ENCODE results near the gene MDGA2.
"Not testable (repeated sequence)": the region's sequence is repeated elsewhere in the genome, so short reads cannot be mapped to it uniquely, and the experiment has no call there.

The MDGA2 gene

DNA sequence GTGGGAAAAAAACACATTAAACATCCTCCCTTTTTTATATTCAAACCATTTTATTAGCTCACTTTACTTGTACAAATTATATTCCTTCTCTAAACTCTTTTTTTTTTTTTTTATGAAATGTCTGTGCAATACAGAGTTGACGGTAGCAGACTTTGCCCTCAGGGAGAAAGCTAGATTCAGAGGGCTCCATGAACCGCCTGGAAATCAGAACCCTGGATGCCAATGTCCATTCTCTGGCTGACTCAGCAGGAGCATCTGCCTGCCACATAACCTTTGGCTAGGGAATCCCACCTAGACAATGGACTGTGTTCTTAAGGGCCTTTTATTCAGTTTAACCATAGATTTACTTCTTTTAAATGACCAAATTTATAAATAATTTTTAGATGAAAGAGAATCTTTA lies 467.0 kb downstream of the MDGA2 start:
- no peaks in the 10 kb centered on the region for H3K9me3 ChIP-seq (ENCODE audit: control insufficient read depth, insufficient read depth, low read length)
- H3K27ac ChIP-seq (ENCODE audit: low read depth, low read length): no peak overlapping the region
- no peak overlapping the region for H3K4me3 ChIP-seq (ENCODE audit: low read depth, low read length)

DNA sequence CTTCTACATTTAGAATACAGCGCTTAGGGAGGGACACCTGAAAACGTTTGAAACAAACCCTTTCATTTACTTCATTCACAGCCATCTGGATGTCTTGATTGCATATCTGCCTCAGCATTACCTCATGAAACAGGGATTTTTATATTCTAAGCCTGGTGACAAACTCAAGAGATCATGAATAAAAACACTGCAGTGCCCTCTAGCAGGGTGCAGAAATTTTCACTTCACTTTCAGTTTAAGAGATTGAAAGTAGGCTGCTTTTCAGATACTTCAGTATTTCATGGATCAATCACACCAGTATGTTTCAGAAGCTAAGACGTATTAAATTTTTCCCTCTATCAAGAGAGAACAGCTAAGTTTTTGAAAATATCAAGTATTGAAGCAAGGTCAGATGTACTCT lies 467.8 kb downstream of the MDGA2 start:
- no peak overlapping the region for H3K27ac ChIP-seq (ENCODE audit: low read depth, low read length)

More for the DNA sequence above, 467.0 kb downstream of the MDGA2 start:
- Histone ChIP-seq H3K9ac (ENCODE audit: low read depth, low read length) (no peak overlapping the region), H3K4me1 (ENCODE audit: control insufficient read depth, insufficient read depth, low read length) (0 out of 2 replicates have a peak, but pooled peaks cover 9% of the 10 kb centered on the region), H3K27me3 (ENCODE audit: control insufficient read depth, insufficient read depth, low read length) (no peaks in the 10 kb centered on the region), H3K36me3 (ENCODE audit: control insufficient read depth, insufficient read depth, low read length) (no peaks in the 10 kb centered on the region)

GRCh38 chr14:47200740-47201139 lies 474.7 kb downstream of the MDGA2 start:
- H3K4me1 ChIP-seq (ENCODE audit: control insufficient read depth, insufficient read depth, low read length): peaks cover 7% of the 10 kb centered on the region

More for the DNA sequence above, 467.8 kb downstream of the MDGA2 start:
- Histone ChIP-seq H3K4me3 (ENCODE audit: low read depth, low read length) (no peak overlapping the region), H3K9me3 (ENCODE audit: control insufficient read depth, insufficient read depth, low read length) (no peaks in the 10 kb centered on the region), H3K27me3 (ENCODE audit: control insufficient read depth, insufficient read depth, low read length) (no peaks in the 10 kb centered on the region), H3K4me1 (ENCODE audit: control insufficient read depth, insufficient read depth, low read length) (0 out of 2 replicates have a peak, but pooled peaks cover 9% of the 10 kb centered on the region), H3K9ac (ENCODE audit: low read depth, low read length) (no peak overlapping the region), H3K36me3 (ENCODE audit: control insufficient read depth, insufficient read depth, low read length) (no peaks in the 10 kb centered on the region)

GRCh38 chr14:47195582-47195981 lies 479.8 kb downstream of the MDGA2 start:
- H3K9ac ChIP-seq (ENCODE audit: low read depth, low read length): no peak overlapping the region
- no peaks in the 10 kb centered on the region for H3K27me3 ChIP-seq (ENCODE audit: control insufficient read depth, insufficient read depth, low read length)
- H3K27ac ChIP-seq (ENCODE audit: low read depth, low read length): no peak overlapping the region
- H3K36me3 ChIP-seq (ENCODE audit: control insufficient read depth, insufficient read depth, low read length): no peaks in the 10 kb centered on the region
- peaks cover 2% of the 10 kb centered on the region; the same call in 1 of the 2 replicates for H3K4me1 ChIP-seq (ENCODE audit: control insufficient read depth, insufficient read depth, low read length)
- no peak overlapping the region for H3K4me3 ChIP-seq (ENCODE audit: low read depth, low read length)
- H3K9me3 ChIP-seq (ENCODE audit: control insufficient read depth, insufficient read depth, low read length): no peaks in the 10 kb centered on the region

More at GRCh38 chr14:47200740-47201139, 474.7 kb downstream of the MDGA2 start:
- Histone ChIP-seq H3K9me3 (ENCODE audit: control insufficient read depth, insufficient read depth, low read length) (no peaks in the 10 kb centered on the region), H3K36me3 (ENCODE audit: control insufficient read depth, insufficient read depth, low read length) (no peaks in the 10 kb centered on the region), H3K27ac (ENCODE audit: low read depth, low read length) (no peak overlapping the region), H3K9ac (ENCODE audit: low read depth, low read length) (no peak overlapping the region), H3K27me3 (ENCODE audit: control insufficient read depth, insufficient read depth, low read length) (no peaks in the 10 kb centered on the region), H3K4me3 (ENCODE audit: low read depth, low read length) (no peak overlapping the region)

DNA sequence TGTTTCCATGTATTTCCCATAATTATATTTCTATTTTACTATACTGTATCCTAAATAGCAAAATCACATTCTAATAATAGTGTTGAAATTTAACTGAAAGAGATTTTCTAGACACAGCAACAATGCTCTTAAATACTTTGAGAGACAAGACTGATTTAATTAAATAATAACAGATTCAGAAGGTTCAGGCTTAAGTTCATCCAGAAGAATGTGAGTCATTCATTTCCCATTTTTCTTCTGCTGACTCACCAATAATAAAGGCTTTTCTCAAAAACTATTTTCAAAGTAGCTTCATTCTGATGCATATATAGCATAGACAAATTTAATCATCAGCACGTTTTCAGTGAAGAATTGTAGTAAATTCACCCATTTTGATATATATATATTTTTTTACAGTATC lies 481.4 kb downstream of the MDGA2 start:
- H3K27me3 ChIP-seq (ENCODE audit: control insufficient read depth, insufficient read depth, low read length): no peaks in the 10 kb centered on the region
- H3K36me3 ChIP-seq (ENCODE audit: control insufficient read depth, insufficient read depth, low read length): no peaks in the 10 kb centered on the region
- no peak overlapping the region for H3K27ac ChIP-seq (ENCODE audit: low read depth, low read length)
- H3K9me3 ChIP-seq (ENCODE audit: control insufficient read depth, insufficient read depth, low read length): no peaks in the 10 kb centered on the region
- H3K9ac ChIP-seq (ENCODE audit: low read depth, low read length): no peak overlapping the region
- H3K4me3 ChIP-seq (ENCODE audit: low read depth, low read length): no peak overlapping the region
- H3K4me1 ChIP-seq (ENCODE audit: control insufficient read depth, insufficient read depth, low read length): peaks cover 2% of the 10 kb centered on the region; the same call in 1 of the 2 replicates

GRCh38 chr14:47192203-47192602 lies 483.2 kb downstream of the MDGA2 start:
- H3K27ac ChIP-seq (ENCODE audit: low read depth, low read length); H3K27me3 ChIP-seq (ENCODE audit: control insufficient read depth, insufficient read depth, low read length); H3K9ac ChIP-seq (ENCODE audit: low read depth, low read length); H3K4me1 ChIP-seq (ENCODE audit: control insufficient read depth, insufficient read depth, low read length); H3K4me3 ChIP-seq (ENCODE audit: low read depth, low read length); H3K36me3 ChIP-seq (ENCODE audit: control insufficient read depth, insufficient read depth, low read length); H3K9me3 ChIP-seq (ENCODE audit: control insufficient read depth, insufficient read depth, low read length): not testable (repeated sequence)

GRCh38 chr14:47191700-47192099 lies 483.7 kb downstream of the MDGA2 start:
- Histone ChIP-seq H3K9ac (ENCODE audit: low read depth, low read length) (no peak overlapping the region), H3K27ac (ENCODE audit: low read depth, low read length) (no peak overlapping the region), H3K36me3 (ENCODE audit: control insufficient read depth, insufficient read depth, low read length) (no peaks in the 10 kb centered on the region), H3K27me3 (ENCODE audit: control insufficient read depth, insufficient read depth, low read length) (no peaks in the 10 kb centered on the region), H3K4me3 (ENCODE audit: low read depth, low read length) (no peak overlapping the region), H3K9me3 (ENCODE audit: control insufficient read depth, insufficient read depth, low read length) (no peaks in the 10 kb centered on the region), H3K4me1 (ENCODE audit: control insufficient read depth, insufficient read depth, low read length) (peaks cover 2% of the 10 kb centered on the region; the same call in 1 of the 2 replicates)

GRCh38 chr14:47189911-47190484 lies 485.4 kb downstream of the MDGA2 start:
- no peak overlapping the region for H3K9ac ChIP-seq (ENCODE audit: low read depth, low read length)
- no peaks in the 10 kb centered on the region for H3K27me3 ChIP-seq (ENCODE audit: control insufficient read depth, insufficient read depth, low read length)
- H3K4me3 ChIP-seq (ENCODE audit: low read depth, low read length): no peak overlapping the region
- no peaks in the 10 kb centered on the region for H3K36me3 ChIP-seq (ENCODE audit: control insufficient read depth, insufficient read depth, low read length)
- no peaks in the 10 kb centered on the region for H3K9me3 ChIP-seq (ENCODE audit: control insufficient read depth, insufficient read depth, low read length)
- peaks cover 7% of the 10 kb centered on the region; the same call in 1 of the 2 replicates for H3K4me1 ChIP-seq (ENCODE audit: control insufficient read depth, insufficient read depth, low read length)
- H3K27ac ChIP-seq (ENCODE audit: low read depth, low read length): no peak overlapping the region

- Histone ChIP-seq H3K27me3 (ENCODE audit: control insufficient read depth, insufficient read depth, low read length) (no peaks in the 10 kb centered on the region), H3K4me1 (ENCODE audit: control insufficient read depth, insufficient read depth, low read length) (peaks cover 5% of the 10 kb centered on the region; the same call in 1 of the 2 replicates), H3K9ac (ENCODE audit: low read depth, low read length) (no peak overlapping the region), H3K9me3 (ENCODE audit: control insufficient read depth, insufficient read depth, low read length) (no peaks in the 10 kb centered on the region), H3K27ac (ENCODE audit: low read depth, low read length) (no peak overlapping the region), H3K4me3 (ENCODE audit: low read depth, low read length) (no peak overlapping the region), H3K36me3 (ENCODE audit: control insufficient read depth, insufficient read depth, low read length) (no peaks in the 10 kb centered on the region)
Measured at GRCh38 chr14:47186486-47186885, 488.9 kb downstream of the MDGA2 start.

GRCh38 chr14:47179906-47180305 lies 495.5 kb downstream of the MDGA2 start:
- Histone ChIP-seq H3K9ac (ENCODE audit: low read depth, low read length) (no peak overlapping the region), H3K27ac (ENCODE audit: low read depth, low read length) (no peak overlapping the region), H3K36me3 (ENCODE audit: control insufficient read depth, insufficient read depth, low read length) (no peaks in the 10 kb centered on the region), H3K9me3 (ENCODE audit: control insufficient read depth, insufficient read depth, low read length) (no peaks in the 10 kb centered on the region), H3K4me3 (ENCODE audit: low read depth, low read length) (no peak overlapping the region), H3K4me1 (ENCODE audit: control insufficient read depth, insufficient read depth, low read length) (no peaks in the 10 kb centered on the region), H3K27me3 (ENCODE audit: control insufficient read depth, insufficient read depth, low read length) (no peaks in the 10 kb centered on the region)

GRCh38 chr14:47171896-47172295 lies 503.5 kb downstream of the MDGA2 start:
- not testable (repeated sequence) for H3K27me3 ChIP-seq (ENCODE audit: control insufficient read depth, insufficient read depth, low read length); H3K9ac ChIP-seq (ENCODE audit: low read depth, low read length); H3K36me3 ChIP-seq (ENCODE audit: control insufficient read depth, insufficient read depth, low read length); H3K4me1 ChIP-seq (ENCODE audit: control insufficient read depth, insufficient read depth, low read length); H3K27ac ChIP-seq (ENCODE audit: low read depth, low read length); H3K4me3 ChIP-seq (ENCODE audit: low read depth, low read length)
- H3K9me3 ChIP-seq (ENCODE audit: control insufficient read depth, insufficient read depth, low read length): peaks cover 20% of the 10 kb centered on the region
